K562 (cell line): ENCODE data around the gene MEST. TPM values are rescaled to one million over a fixed set of nuclear protein-coding genes. Genes with fewer than 3 reads are reported as not detected.

Source experiments
- ATAC-seq: fragments of 200-7000 bp; cut with Tn5 transposase; 3 replicates; pipeline ENCODE4 v1.9.1; 2020; ENCODE audit warnings: moderate library complexity
- BruUV-seq: library from RNA; stranded (reverse); fragments of 400-500 nt; replicated peaks from 2 replicates; lab custom pipeline; 2021; lab: Mats Ljungman, UMichigan
- CTCF ChIA-PET: fragments of 300-600 bp; formaldehyde crosslinking; extraction: SDS; loops from one replicate; lab custom pipeline; 2021; ENCODE audit warnings: low intra/inter-chr PET ratio; lab: Yijun Ruan, JAX
- POLR2A ChIA-PET: fragments of 300-600, 350-650 bp; sonication (Branson Sonifier 250); formaldehyde crosslinking; extraction: SDS; loops from one replicate; lab custom pipeline; 2021; ENCODE audit warnings: antibody characterized with exemption, inconsistent platforms; lab: Yijun Ruan, JAX
- DNase-seq, 4 experiments: peaks; one replicate each; pipeline versions ENCODE4 v3.0.0 to v3.0.0-alpha.2; 2011 to 2018; ENCODE audit warnings: low spot score in 3 of 4, mixed read lengths in 3 of 4; ENCODE audit errors: extremely low read depth in 1 of 4
- FAIRE-seq: peaks from 2 replicates; lab custom pipeline; 2011; peaks lifted over from hg19 to GRCh38; lab: Jason Lieb, UNC
- H2AFZ ChIP-seq: 2 replicates; pipeline ENCODE4 v1.6.0; 2011; ENCODE audit warnings: low read depth, low read length, control low read depth, inconsistent platforms
- H3K27ac ChIP-seq: fragments of 200-600 bp; 3 replicates; pipeline ENCODE4 v1.8.0; 2011; ENCODE audit warnings: low read depth, mild to moderate bottlenecking, control low read depth, inconsistent platforms, low read length, moderate library complexity, mixed read lengths; ENCODE audit errors: extremely low read depth
- H3K27me3 ChIP-seq, 2 experiments: fragments of 300-600 bp in 1 of 2; 2 replicates in 1 of 2; 3 replicates in 1 of 2; pipeline versions ENCODE4 v1.6.0 to v1.8.0; 2011; ENCODE audit warnings: inconsistent platforms in 2 of 2, low read length in 2 of 2, mild to moderate bottlenecking in 1 of 2, mixed read lengths in 1 of 2, moderate library complexity in 1 of 2; ENCODE audit not compliant: control insufficient read depth in 2 of 2, insufficient read depth in 2 of 2
- H3K36me3 ChIP-seq: fragments of 300-600 bp; 3 replicates; pipeline ENCODE4 v1.8.0; 2011; ENCODE audit warnings: mild to moderate bottlenecking, low read length, inconsistent platforms; ENCODE audit not compliant: control insufficient read depth, insufficient read depth
- H3K4me1 ChIP-seq, 2 experiments: fragments of 200-600 bp in 1 of 2; replicated peaks in 1 of 2; 2 replicates in 1 of 2; 3 replicates in 1 of 2; pipeline versions ENCODE4 v1.5.1 to v1.8.0; 2011; ENCODE audit warnings: inconsistent platforms in 2 of 2, low read length in 2 of 2, mild to moderate bottlenecking in 1 of 2, mixed read lengths in 1 of 2, moderate library complexity in 1 of 2; ENCODE audit not compliant: control insufficient read depth in 2 of 2, insufficient read depth in 2 of 2
- H3K4me2 ChIP-seq: 2 replicates; pipeline ENCODE4 v1.6.1; 2011; ENCODE audit warnings: low read length, control low read depth, inconsistent platforms, mixed read lengths; ENCODE audit not compliant: insufficient read depth
- H3K4me3 ChIP-seq: fragments of 200-600 bp; sonication (generic), shearing (Covaris generic); 2 replicates; pipeline ENCODE4 v1.5.1; 2016; ENCODE audit warnings: control low read depth, inconsistent platforms
- H3K79me2 ChIP-seq: fragments of 200-600 bp; 3 replicates; pipeline ENCODE4 v1.8.0; 2011; ENCODE audit warnings: low read length, inconsistent platforms; ENCODE audit not compliant: control insufficient read depth, insufficient read depth
- H3K9ac ChIP-seq, 2 experiments: 2 replicates each; pipeline versions ENCODE4 v1.6.0 to v1.6.1; 2011; ENCODE audit warnings: low read depth in 2 of 2, low read length in 2 of 2, control low read depth in 1 of 2, inconsistent platforms in 1 of 2, mild to moderate bottlenecking in 1 of 2, mixed read lengths in 1 of 2; ENCODE audit not compliant: insufficient read depth in 1 of 2
- H3K9me1 ChIP-seq: one replicate; pipeline ENCODE4 v1.6.0; 2011; ENCODE audit warnings: inconsistent platforms, mild to moderate bottlenecking, low read length, moderate library complexity; ENCODE audit not compliant: control insufficient read depth, insufficient read depth
- H3K9me3 ChIP-seq: replicated peaks from 2 replicates; pipeline ENCODE4 v1.5.1; 2011; ENCODE audit warnings: low read depth, low read length, inconsistent platforms; ENCODE audit not compliant: control insufficient read depth, insufficient read depth
- H4K20me1 ChIP-seq: replicated peaks from 2 replicates; pipeline ENCODE4 v1.6.1; 2011; ENCODE audit warnings: low read length, inconsistent platforms, mixed read lengths; ENCODE audit not compliant: control insufficient read depth, insufficient read depth
- CREM ChIP-seq: IDR thresholded peaks from 2 replicates; pipeline ENCODE4 v1.6.1; 2014; ENCODE audit warnings: antibody characterized with exemption, low read depth
- HNRNPH1 ChIP-seq: fragments of 200-400 bp; formaldehyde crosslinking; optimal IDR thresholded peaks from 2 replicates; pipeline ENCODE3; 2017; ENCODE audit warnings: low read depth, mild to moderate bottlenecking, low read length, moderate library complexity
- HNRNPLL ChIP-seq: fragments of 200-400 bp; formaldehyde crosslinking; IDR thresholded peaks from 2 replicates; pipeline ENCODE4 v1.6.1; 2017; ENCODE audit warnings: low read length, low read depth, mild to moderate bottlenecking; ENCODE audit not compliant: poor library complexity, severe bottlenecking
- NFRKB ChIP-seq: fragments of 450-650 bp; IDR thresholded peaks from 2 replicates; pipeline ENCODE4 v1.6.1; 2016; ENCODE audit warnings: low read depth
- RFX7 ChIP-seq: fragments of 250-450 bp; sonication (Bioruptor Pico); IDR thresholded peaks from 2 replicates; pipeline ENCODE4 v1.5.1; 2021; ENCODE audit warnings: mild to moderate bottlenecking
- SMAD1 ChIP-seq: fragments of 150-350 bp; IDR thresholded peaks from 2 replicates; pipeline ENCODE4 v1.6.1; 2014; ENCODE audit warnings: low read length, low read depth; ENCODE audit not compliant: partially characterized antibody
- SP1 ChIP-seq: sonication (generic); formaldehyde crosslinking; IDR thresholded peaks from 2 replicates; pipeline ENCODE4 v1.8.1; 2022; ENCODE audit warnings: mild to moderate bottlenecking, missing genetic modification reagents
- TAF1 ChIP-seq: IDR thresholded peaks from 2 replicates; pipeline ENCODE4 v1.6.1; 2011; ENCODE audit warnings: mild to moderate bottlenecking, low read length, moderate library complexity; ENCODE audit not compliant: insufficient read depth, control insufficient read depth, severe bottlenecking; ENCODE audit errors: extremely low read depth
- TEAD1 ChIP-seq, 2 experiments: fragments of 450-650 bp in 1 of 2; sonication (generic) in 1 of 2; formaldehyde crosslinking; IDR thresholded peaks; 2 replicates each; pipeline versions ENCODE4 v1.4.0 to v1.8.0; 2020 to 2022; ENCODE audit warnings: mild to moderate bottlenecking in 2 of 2, missing genetic modification reagents in 1 of 2
- ZNF197 ChIP-seq: fragments of 200-800 bp; sonication (Bioruptor generic); IDR thresholded peaks from 2 replicates; pipeline ENCODE4 v1.6.1; 2016; ENCODE audit warnings: low read depth, missing genetic modification characterization, missing compliant biosample characterization
- ZNF224 ChIP-seq: sonication (generic); formaldehyde crosslinking; IDR thresholded peaks from 2 replicates; pipeline ENCODE4 v1.8.0; 2022; ENCODE audit warnings: mild to moderate bottlenecking, missing genetic modification reagents
- ZNF347 ChIP-seq: fragments of 450-650 bp; formaldehyde crosslinking; IDR thresholded peaks from 2 replicates; pipeline ENCODE4 v1.4.0; 2020; ENCODE audit warnings: low read depth, mild to moderate bottlenecking, moderate library complexity
- ZNF644 ChIP-seq: fragments of 200-800 bp; sonication (Bioruptor generic); IDR thresholded peaks from 2 replicates; pipeline ENCODE4 v1.6.1; 2016; ENCODE audit warnings: low read depth, missing genetic modification characterization, missing compliant biosample characterization
- WGBS: fragments of 100-300 bp; shearing (Covaris generic); methylation state at CpG from one replicate; pipeline ENCODE4 v1.1.6; 2016; ENCODE audit warnings: low coverage, mixed read lengths; ENCODE audit not compliant: insufficient coverage; ENCODE audit errors: missing lambda C conversion rate; 5-methylcytosine and 5-hydroxymethylcytosine counted together
- in situ Hi-C: fragments of 300-500 bp; cut with MboI; formaldehyde crosslinking; loops from 4 replicates; pipeline ENCODE4 v1.15.0; 2018; ENCODE audit warnings: inconsistent platforms, mixed read lengths
- intact Hi-C: fragments of 100-400 bp; cut with micrococcal nuclease; formaldehyde crosslinking; loops from 2 replicates; pipeline ENCODE4 v1.14.2; 2022
- polyA plus RNA-seq, 8 experiments: library from polyadenylated mRNA; depleted of rRNA in 4 of 8; stranded (reverse) in 5 of 8; unstranded in 3 of 8; fragments of >200 nt; fragmentation: Nextera tagmentation in 2 of 8; fragmentation: Illumina TruSeq in 1 of 8; extraction: Ambion mirVana in 2 of 8; extraction: Trizol in 1 of 8; gene quantifications; 2 replicates each; pipeline versions ENCODE4 v1.2.1 to v1.2.3, GENCODE V29; 2011 to 2014; ENCODE audit warnings: inconsistent platforms in 1 of 8, missing spikeins in 1 of 8
- total RNA-seq, 7 experiments: library from RNA; depleted of rRNA in 6 of 7; stranded (reverse); fragments of >200 nt in 6 of 7; fragmentation: Illumina TruSeq in 2 of 7; extraction: Trizol in 2 of 7; gene quantifications; 2 replicates each; pipeline versions ENCODE4 v1.2.1 to v1.2.3, GENCODE V29; 2011 to 2021; ENCODE audit warnings: low replicate concordance in 1 of 7
- TF ChIP-seq, protein P1 (sequence below): fragments of 450-650 bp; conservative IDR thresholded peaks from 2 replicates; pipeline ENCODE4 v1.6.1; 2016; ENCODE audit warnings: missing genetic modification characterization, low read depth, mild to moderate bottlenecking, control low read depth, missing compliant biosample characterization
- TF ChIP-seq, protein P2 (sequence below): IDR thresholded peaks from 2 replicates; pipeline ENCODE4 v1.6.1; 2014; ENCODE audit warnings: antibody characterized with exemption
- TF ChIP-seq, protein P3 (sequence below): fragments of 450-650 bp; IDR thresholded peaks from 2 replicates; pipeline ENCODE4 v1.6.1; 2016; ENCODE audit warnings: low read depth, mild to moderate bottlenecking, moderate library complexity
- TF ChIP-seq, protein P4 (sequence below): fragments of 250-450 bp; sonication (Bioruptor Pico); IDR thresholded peaks from 2 replicates; pipeline ENCODE4 v1.4.0; 2020; ENCODE audit warnings: mild to moderate bottlenecking, moderate library complexity, borderline replicate concordance

MEST gene
- total and polyA plus RNA-seq, 9 of the 15 experiments (the other 6 are each of a cell fraction or from before 2014, with no cell fraction given): 0.04 to 0.74 (median 0.36) TPM; not detected in 1

DNA sequence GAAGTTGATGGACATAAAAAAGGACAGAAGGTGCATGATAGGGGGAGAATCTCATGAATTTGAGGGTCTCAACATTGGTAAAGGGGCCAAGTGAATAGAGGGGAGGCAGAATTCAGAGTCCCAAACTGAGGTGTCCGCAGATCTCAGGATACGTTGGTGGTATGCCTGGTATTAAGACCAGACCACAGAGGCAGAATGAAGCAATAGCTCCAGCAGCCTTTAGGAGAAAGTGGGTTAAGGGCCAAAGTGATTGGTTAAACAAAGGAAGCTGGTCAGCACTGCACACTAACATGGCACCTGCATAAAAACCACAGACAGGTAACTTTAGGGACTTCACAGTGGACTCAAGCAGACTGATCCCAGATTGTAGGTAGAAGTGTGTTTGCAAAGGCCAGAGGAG lies 37.5 kb downstream of the MEST start:
- Histone ChIP-seq H3K36me3 (no peaks in the 10 kb centered on the region; the same call in 1 of the 3 replicates), H3K4me1 (peaks cover 0 to 4% of the 10 kb centered on the region in 2 experiments; a peak in 2 of 5 replicates), H2AFZ (no peak overlapping the region), H3K9me1 (no peaks in the 10 kb centered on the region), H3K79me2 (no peaks in the 10 kb centered on the region), H4K20me1 (no peaks in the 10 kb centered on the region; the same call in 1 of the 2 replicates), H3K27me3 (no peaks in the 10 kb centered on the region), H3K9me3 (no peaks in the 10 kb centered on the region), H3K9ac (no peak overlapping the region), H3K4me3 (no peak overlapping the region), H3K27ac (no peak overlapping the region), H3K4me2 (no peak overlapping the region)
- POLR2A ChIA-PET: no interaction called here
- CTCF ChIA-PET: no interaction called here
- ATAC-seq: no peak
- 60% methylated on average over 2 of the region's 2 CpGs for WGBS
- in situ Hi-C loops: no loop called here
- no peak for DNase-seq
- BruUV-seq: no TSS peak
- intact Hi-C loops: no loop called here
- FAIRE-seq: no peak
- TF ChIP-seq NFRKB: no peak
- no peak for TF ChIP-seq ZNF347 (CRISPR knock-in tag)
- no peak for TF ChIP-seq HNRNPH1
- TF ChIP-seq, protein P1, sequence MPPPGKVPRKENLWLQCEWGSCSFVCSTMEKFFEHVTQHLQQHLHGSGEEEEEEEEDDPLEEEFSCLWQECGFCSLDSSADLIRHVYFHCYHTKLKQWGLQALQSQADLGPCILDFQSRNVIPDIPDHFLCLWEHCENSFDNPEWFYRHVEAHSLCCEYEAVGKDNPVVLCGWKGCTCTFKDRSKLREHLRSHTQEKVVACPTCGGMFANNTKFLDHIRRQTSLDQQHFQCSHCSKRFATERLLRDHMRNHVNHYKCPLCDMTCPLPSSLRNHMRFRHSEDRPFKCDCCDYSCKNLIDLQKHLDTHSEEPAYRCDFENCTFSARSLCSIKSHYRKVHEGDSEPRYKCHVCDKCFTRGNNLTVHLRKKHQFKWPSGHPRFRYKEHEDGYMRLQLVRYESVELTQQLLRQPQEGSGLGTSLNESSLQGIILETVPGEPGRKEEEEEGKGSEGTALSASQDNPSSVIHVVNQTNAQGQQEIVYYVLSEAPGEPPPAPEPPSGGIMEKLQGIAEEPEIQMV (tag): no peak
- no peak for TF ChIP-seq ZNF644 (tag)
- TF ChIP-seq CREM: no peak
- no peak for TF ChIP-seq ZNF224 (CRISPR knock-in tag)
- no peak for TF ChIP-seq SP1
- no peak for TF ChIP-seq ZNF197 (CRISPR knock-in tag)
- TF ChIP-seq, protein P2, sequence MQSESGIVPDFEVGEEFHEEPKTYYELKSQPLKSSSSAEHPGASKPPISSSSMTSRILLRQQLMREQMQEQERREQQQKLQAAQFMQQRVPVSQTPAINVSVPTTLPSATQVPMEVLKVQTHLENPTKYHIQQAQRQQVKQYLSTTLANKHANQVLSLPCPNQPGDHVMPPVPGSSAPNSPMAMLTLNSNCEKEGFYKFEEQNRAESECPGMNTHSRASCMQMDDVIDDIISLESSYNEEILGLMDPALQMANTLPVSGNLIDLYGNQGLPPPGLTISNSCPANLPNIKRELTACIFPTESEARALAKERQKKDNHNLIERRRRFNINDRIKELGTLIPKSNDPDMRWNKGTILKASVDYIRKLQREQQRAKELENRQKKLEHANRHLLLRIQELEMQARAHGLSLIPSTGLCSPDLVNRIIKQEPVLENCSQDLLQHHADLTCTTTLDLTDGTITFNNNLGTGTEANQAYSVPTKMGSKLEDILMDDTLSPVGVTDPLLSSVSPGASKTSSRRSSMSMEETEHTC: no peak
- TF ChIP-seq, protein P3, sequence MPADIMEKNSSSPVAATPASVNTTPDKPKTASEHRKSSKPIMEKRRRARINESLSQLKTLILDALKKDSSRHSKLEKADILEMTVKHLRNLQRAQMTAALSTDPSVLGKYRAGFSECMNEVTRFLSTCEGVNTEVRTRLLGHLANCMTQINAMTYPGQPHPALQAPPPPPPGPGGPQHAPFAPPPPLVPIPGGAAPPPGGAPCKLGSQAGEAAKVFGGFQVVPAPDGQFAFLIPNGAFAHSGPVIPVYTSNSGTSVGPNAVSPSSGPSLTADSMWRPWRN: no peak
- no peak for TF ChIP-seq TAF1
- no peak for TF ChIP-seq HNRNPLL
- no peak for TF ChIP-seq RFX7 (CRISPR knock-in tag)
- TF ChIP-seq TEAD1 (CRISPR knock-in tag; IDR thresholded peaks at IDR 0.05): no peak
- TF ChIP-seq, protein P4, sequence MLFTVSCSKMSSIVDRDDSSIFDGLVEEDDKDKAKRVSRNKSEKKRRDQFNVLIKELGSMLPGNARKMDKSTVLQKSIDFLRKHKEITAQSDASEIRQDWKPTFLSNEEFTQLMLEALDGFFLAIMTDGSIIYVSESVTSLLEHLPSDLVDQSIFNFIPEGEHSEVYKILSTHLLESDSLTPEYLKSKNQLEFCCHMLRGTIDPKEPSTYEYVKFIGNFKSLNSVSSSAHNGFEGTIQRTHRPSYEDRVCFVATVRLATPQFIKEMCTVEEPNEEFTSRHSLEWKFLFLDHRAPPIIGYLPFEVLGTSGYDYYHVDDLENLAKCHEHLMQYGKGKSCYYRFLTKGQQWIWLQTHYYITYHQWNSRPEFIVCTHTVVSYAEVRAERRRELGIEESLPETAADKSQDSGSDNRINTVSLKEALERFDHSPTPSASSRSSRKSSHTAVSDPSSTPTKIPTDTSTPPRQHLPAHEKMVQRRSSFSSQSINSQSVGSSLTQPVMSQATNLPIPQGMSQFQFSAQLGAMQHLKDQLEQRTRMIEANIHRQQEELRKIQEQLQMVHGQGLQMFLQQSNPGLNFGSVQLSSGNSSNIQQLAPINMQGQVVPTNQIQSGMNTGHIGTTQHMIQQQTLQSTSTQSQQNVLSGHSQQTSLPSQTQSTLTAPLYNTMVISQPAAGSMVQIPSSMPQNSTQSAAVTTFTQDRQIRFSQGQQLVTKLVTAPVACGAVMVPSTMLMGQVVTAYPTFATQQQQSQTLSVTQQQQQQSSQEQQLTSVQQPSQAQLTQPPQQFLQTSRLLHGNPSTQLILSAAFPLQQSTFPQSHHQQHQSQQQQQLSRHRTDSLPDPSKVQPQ (CRISPR knock-in tag): no peak
- TF ChIP-seq SMAD1: no peak
